NK-92 (cell line): Measurements from ENCODE around the gene CCR1.

Experiments
- DNase-seq: peaks from one replicate; lab custom pipeline; 2025; ENCODE audit not compliant: unreplicated experiment; lab: John Stamatoyannopoulos, UW

CCR1 gene

GRCh38 chr3:46208167-46208704, at the start of gene CCR1:
Gene CCR1, minus strand, starts transcription at chr3:46208313. Its CDS starts 4,000 bp downstream, at chr3:46204313.
- DNase-seq: no peak

GRCh38 chr3:46252980-46253379, 44.9 kb upstream of the CCR1 start:
- DNase-seq: no peak

GRCh38 chr3:46245146-46245545, 37.0 kb upstream of the CCR1 start:
- no peak for DNase-seq

GRCh38 chr3:46243560-46243959, 35.4 kb upstream of the CCR1 start:
- no peak for DNase-seq

GRCh38 chr3:46242120-46242519, 34.0 kb upstream of the CCR1 start, which contains the start of gene CCR3:
Gene CCR3, plus strand, starts transcription at chr3:46242460. Its CDS starts 22,699 bp downstream, at chr3:46265159.
- DNase-seq: no peak

GRCh38 chr3:46239952-46240351, 31.8 kb upstream of the CCR1 start:
- no peak for DNase-seq

- DNase-seq: no peak
Observed at GRCh38 chr3:46239301-46239938, 31.3 kb upstream of the CCR1 start.

GRCh38 chr3:46238386-46238785, 30.3 kb upstream of the CCR1 start:
- no peak for DNase-seq

- no peak for DNase-seq
Observed at GRCh38 chr3:46236294-46237054, 28.4 kb upstream of the CCR1 start.

GRCh38 chr3:46235425-46235824, 27.3 kb upstream of the CCR1 start:
- DNase-seq: no peak

- no peak for DNase-seq
Observed at GRCh38 chr3:46233194-46233593, 25.1 kb upstream of the CCR1 start.

- DNase-seq: no peak
Observed at GRCh38 chr3:46231323-46231722, 23.2 kb upstream of the CCR1 start.

GRCh38 chr3:46228260-46229242, 20.4 kb upstream of the CCR1 start:
- DNase-seq: no peak

GRCh38 chr3:46222435-46223161, 14.5 kb upstream of the CCR1 start:
- DNase-seq: no peak

- no peak for DNase-seq
Observed at GRCh38 chr3:46221938-46222337, 13.8 kb upstream of the CCR1 start.

GRCh38 chr3:46221391-46221790, 13.3 kb upstream of the CCR1 start:
- no peak for DNase-seq

- DNase-seq: no peak
Observed at GRCh38 chr3:46218196-46218709, 10.1 kb upstream of the CCR1 start.

GRCh38 chr3:46215810-46216414, 7.8 kb upstream of the CCR1 start:
- DNase-seq: no peak

- no peak for DNase-seq
Observed at GRCh38 chr3:46214751-46215352, 6.7 kb upstream of the CCR1 start.
